Lung (tissue), 12 donors: Measurements from ENCODE around the gene BRD2. TPM values are rescaled to one million over a fixed set of nuclear protein-coding genes. Genes with fewer than 3 reads are reported as not detected.

Source experiments
- ATAC-seq: fragments of 200-7000 bp; cut with Tn5 transposase; one replicate; pipeline ENCODE4 v1.9.1; 2020; ENCODE audit warnings: moderate number of reproducible peaks; ENCODE audit not compliant: insufficient read depth, low FRiP score
- DNase-seq, 3 donors: peaks; one replicate each; pipeline ENCODE4 v3.0.0-alpha.2; 2013 to 2017
- H3K27ac ChIP-seq, 2 donors: one replicate each; pipeline ENCODE4 v1.5.1; 2013; ENCODE audit warnings: mild to moderate bottlenecking in 2 of 2, moderate library complexity in 2 of 2, control low read depth in 1 of 2, inconsistent platforms in 1 of 2, low read depth in 1 of 2, low read length in 1 of 2
- H3K27me3 ChIP-seq, 3 donors: one replicate each; pipeline ENCODE4 v1.5.1; 2013; ENCODE audit warnings: low read length in 2 of 3; ENCODE audit not compliant: control insufficient read depth in 3 of 3, insufficient read depth in 3 of 3
- H3K36me3 ChIP-seq, 4 donors: one replicate each; pipeline ENCODE4 v1.5.1; 2013; ENCODE audit warnings: low read length in 4 of 4, mild to moderate bottlenecking in 1 of 4, moderate library complexity in 1 of 4; ENCODE audit not compliant: control insufficient read depth in 4 of 4, insufficient read depth in 4 of 4
- H3K4me1 ChIP-seq, 5 donors: one replicate each; pipeline ENCODE4 v1.5.1; 2013; ENCODE audit warnings: low read length in 5 of 5, mild to moderate bottlenecking in 2 of 5, moderate library complexity in 1 of 5; ENCODE audit not compliant: control insufficient read depth in 5 of 5, insufficient read depth in 5 of 5
- H3K4me3 ChIP-seq: one replicate; pipeline ENCODE4 v1.5.1; 2013; ENCODE audit warnings: mild to moderate bottlenecking, control low read depth, moderate library complexity
- H3K9ac ChIP-seq, 2 donors: one replicate each; pipeline ENCODE4 v1.5.1; 2013; ENCODE audit warnings: low read length in 2 of 2, control low read depth in 1 of 2; ENCODE audit not compliant: insufficient read depth in 1 of 2
- H3K9me3 ChIP-seq, 4 donors: one replicate each; pipeline ENCODE4 v1.5.1; 2013; ENCODE audit warnings: low read length in 3 of 4, mild to moderate bottlenecking in 1 of 4, moderate library complexity in 1 of 4; ENCODE audit not compliant: control insufficient read depth in 4 of 4, insufficient read depth in 3 of 4
- CTCF ChIP-seq: IDR thresholded peaks from 2 replicates; pipeline ENCODE4 v1.5.1; 2012; ENCODE audit warnings: mild to moderate bottlenecking; ENCODE audit errors: control extremely low read depth, extremely low read depth
- WGBS, 2 donors: extraction: QIAGEN DNeasy Blood & Tissue Kit; methylation state at CpG; one replicate each; pipeline ENCODE4 v1.1.7; 2013; 5-methylcytosine and 5-hydroxymethylcytosine counted together
- polyA plus RNA-seq, 2 donors: library from polyadenylated mRNA; stranded (reverse); fragments of 200-250 nt; gene quantifications; one replicate each; pipeline ENCODE4 v1.2.1, GENCODE V29; 2013
- total RNA-seq, 2 donors: library from RNA; depleted of rRNA in 1 of 2; stranded (reverse); fragments of >200 nt in 1 of 2; gene quantifications; one replicate each; pipeline ENCODE4 v1.2.1, GENCODE V29; 2014 to 2021
- donor health status: control.
- donor health status: control.
- donor health status: Bipolar disorder and iron deficiency.
- donor health status: healthy.
- donor health status: DM: yes; HTN: yes; CAD: no.

The BRD2 gene
- total and polyA plus RNA-seq, 4 donors: 114 to 178 (median 148) TPM

- no peak for TF ChIP-seq CTCF
These were observed 25.1 kb downstream of the BRD2 start for GRCh38 chr6:32993363-32993973.

GRCh38 chr6:32995448-32995847 is 27.1 kb downstream of the BRD2 start:
- no peaks in the 10 kb centered on the region for H3K4me1 ChIP-seq
- H3K36me3 ChIP-seq: no peaks in the 10 kb centered on the region
- no peak overlapping the region for H3K9ac ChIP-seq
- H3K4me3 ChIP-seq: no peak overlapping the region
- ATAC-seq (no peak), DNase-seq (no peak)
- TF ChIP-seq CTCF: no peak
- H3K27ac ChIP-seq: no peak overlapping the region
- no peaks in the 10 kb centered on the region for H3K9me3 ChIP-seq
- peaks cover 0 to 24% (median 20%) of the 10 kb centered on the region in 3 donors for H3K27me3 ChIP-seq
- WGBS, 2 donors: 54 to 61% methylated on average over 2 of the region's 2 CpGs

More at GRCh38 chr6:32993363-32993973, 25.1 kb downstream of the BRD2 start:
- Histone ChIP-seq H3K9ac (no peak overlapping the region), H3K9me3 (no peaks in the 10 kb centered on the region), H3K36me3 (no peaks in the 10 kb centered on the region), H3K4me1 (no peaks in the 10 kb centered on the region), H3K4me3 (no peak overlapping the region), H3K27me3 (peaks cover 0 to 15% (median 12%) of the 10 kb centered on the region in 3 donors), H3K27ac (no peak overlapping the region)
- DNase-seq (no peak), ATAC-seq (no peak)
- 84 to 93% methylated on average over 9 of the region's 9 CpGs for WGBS, 2 donors

DNA sequence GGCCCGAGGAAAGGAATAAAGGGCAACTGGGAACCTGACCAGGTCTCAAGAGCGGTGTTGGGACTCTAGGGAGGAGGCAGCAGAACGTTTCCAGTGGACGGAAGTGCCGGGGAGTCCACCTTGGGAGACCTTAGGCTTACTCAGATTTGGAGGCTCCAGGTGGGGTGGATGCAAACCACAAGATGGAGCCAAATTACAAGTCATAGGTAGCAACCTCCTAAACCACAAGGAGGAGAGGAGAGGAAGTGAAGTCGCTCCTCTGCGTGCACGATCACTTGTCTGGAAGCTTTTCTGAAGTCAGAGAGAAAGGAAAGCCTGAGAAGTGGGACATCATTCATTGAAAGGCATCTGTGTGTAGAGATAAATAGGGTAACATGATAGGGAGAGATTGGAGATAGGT is 31.7 kb downstream of the BRD2 start:
- no peaks in the 10 kb centered on the region for H3K9me3 ChIP-seq
- no peak for ATAC-seq
- H3K27ac ChIP-seq: no peak overlapping the region
- H3K27me3 ChIP-seq: peaks cover 0 to 40% (median 28%) of the 10 kb centered on the region in 3 donors
- H3K9ac ChIP-seq: no peak overlapping the region
- H3K4me1 ChIP-seq: peaks cover 0 to 2% (median 0%) of the 10 kb centered on the region in 5 donors
- H3K36me3 ChIP-seq: no peaks in the 10 kb centered on the region
- no peak for DNase-seq
- TF ChIP-seq CTCF: no peak
- WGBS, 2 donors: 31 to 37% methylated on average over 8 of the region's 8 CpGs
- H3K4me3 ChIP-seq: no peak overlapping the region

DNA sequence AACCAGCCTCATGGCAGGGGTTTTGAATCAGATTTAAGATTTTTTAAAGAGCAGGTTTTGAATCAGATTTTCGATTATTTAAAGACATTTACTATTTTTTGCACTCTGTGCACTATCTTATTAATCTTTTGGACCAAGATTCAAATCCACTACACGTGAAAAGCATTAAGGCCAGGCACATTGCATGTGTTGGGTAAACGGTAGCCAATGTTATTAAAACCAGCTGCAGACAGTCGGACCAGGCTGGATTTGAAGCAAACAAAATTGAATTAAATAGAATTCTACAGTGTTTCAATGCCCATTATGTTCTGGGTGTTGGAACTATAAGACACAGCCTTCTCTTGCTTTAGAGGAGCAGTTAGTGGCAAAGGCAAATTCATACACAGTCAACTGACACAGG is 33.3 kb downstream of the BRD2 start:
- Histone ChIP-seq H3K9ac (no peak overlapping the region), H3K27me3 (peaks cover 0 to 36% (median 28%) of the 10 kb centered on the region in 3 donors), H3K36me3 (no peaks in the 10 kb centered on the region), H3K4me3 (no peak overlapping the region), H3K4me1 (peaks cover 0 to 2% (median 0%) of the 10 kb centered on the region in 5 donors), H3K9me3 (no peaks in the 10 kb centered on the region), H3K27ac (no peak overlapping the region)
- 69 to 92% methylated on average over 4 of the region's 4 CpGs for WGBS, 2 donors
- DNase-seq: no peak
- no peak for TF ChIP-seq CTCF
- ATAC-seq: no peak
